BJ (cell line): ENCODE results near the gene C1QTNF5. TPM values are rescaled to one million over a fixed set of nuclear protein-coding genes. Genes with fewer than 3 reads are reported as not detected.

Experiments
- CTCF ChIA-PET: fragments of 350-600 bp; formaldehyde crosslinking; extraction: SDS; loops from one replicate; lab custom pipeline; 2021; ENCODE audit warnings: antibody characterized with exemption, inconsistent platforms; lab: Yijun Ruan, JAX
- POLR2A ChIA-PET: fragments of 300-600 bp; sonication (Branson Sonifier 250); formaldehyde crosslinking; extraction: SDS; loops from one replicate; lab custom pipeline; 2021; ENCODE audit warnings: antibody characterized with exemption; lab: Charles Lee
- DNase-seq: peaks from one replicate; pipeline ENCODE4 v3.0.0-alpha.2; 2011; ENCODE audit warnings: low read depth
- H3K27me3 ChIP-seq: 2 replicates; pipeline ENCODE4 v1.6.0; 2011; ENCODE audit warnings: low read length; ENCODE audit not compliant: control insufficient read depth, insufficient read depth
- H3K36me3 ChIP-seq: 2 replicates; pipeline ENCODE4 v1.5.1; 2011; ENCODE audit warnings: low read length; ENCODE audit not compliant: control insufficient read depth, insufficient read depth
- H3K4me3 ChIP-seq: 2 replicates; pipeline ENCODE4 v1.5.1; 2011; ENCODE audit warnings: low read depth, mild to moderate bottlenecking, control low read depth, low read length
- polyA plus RNA-seq: library from polyadenylated mRNA; depleted of rRNA; stranded (reverse); fragments of >200 nt; gene quantifications from 2 replicates; pipeline ENCODE4 v1.2.3, GENCODE V29; 2011
- TF ChIP-seq, protein P1 (sequence below): IDR thresholded peaks from 2 replicates; pipeline ENCODE4 v1.5.1; 2011; ENCODE audit warnings: low read depth, mild to moderate bottlenecking, control low read depth, inconsistent platforms, low read length, moderate library complexity; ENCODE audit not compliant: insufficient read depth

Gene C1QTNF5
- polyA plus RNA-seq, 1 experiment, result 19.4 TPM

DNA sequence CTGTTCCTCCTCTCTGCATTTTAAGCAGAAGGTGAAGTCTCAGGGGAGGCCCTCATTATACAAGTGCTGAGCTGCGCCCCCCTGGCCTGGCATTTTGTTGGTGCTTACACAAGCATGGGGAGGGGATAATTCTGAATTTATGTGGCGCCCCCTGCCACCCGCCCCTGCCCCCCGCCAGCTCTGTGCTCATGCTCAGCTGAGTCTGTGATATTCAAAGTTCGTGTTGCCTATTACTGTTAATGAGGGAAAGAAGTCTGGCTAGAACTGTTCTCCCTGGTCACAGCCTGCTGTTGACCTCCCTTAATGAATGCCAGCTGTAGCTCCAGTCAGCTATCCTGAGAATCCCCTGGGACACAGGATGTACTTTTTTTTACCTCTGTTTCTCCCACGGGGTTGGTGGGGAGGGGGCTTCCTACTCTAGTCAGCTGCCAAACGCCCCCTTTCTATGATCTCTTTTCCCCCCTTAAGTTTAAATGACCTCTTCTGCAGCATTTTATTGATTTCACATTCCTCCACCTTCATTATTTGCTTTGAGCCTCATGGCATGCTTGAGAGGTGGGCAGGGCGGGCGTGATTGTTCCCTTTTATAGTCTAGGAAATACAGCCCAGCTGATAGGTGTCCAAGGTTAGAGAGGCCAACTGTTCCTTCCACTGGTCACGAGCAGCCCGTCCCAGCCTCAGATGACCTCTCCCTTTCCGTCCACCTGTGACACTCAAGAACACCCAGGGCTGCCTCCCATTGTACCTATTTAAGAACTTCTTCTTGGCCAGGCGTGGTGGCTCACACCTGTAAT, 28.6 kb upstream of the C1QTNF5 start:
- Histone ChIP-seq H3K4me3 (no peak overlapping the region), H3K27me3 (no peaks in the 10 kb centered on the region; the same call in 1 of the 2 replicates), H3K36me3 (no peaks in the 10 kb centered on the region)
- DNase-seq, result no peak
- POLR2A ChIA-PET, result no interaction called here
- TF ChIP-seq, protein P1, sequence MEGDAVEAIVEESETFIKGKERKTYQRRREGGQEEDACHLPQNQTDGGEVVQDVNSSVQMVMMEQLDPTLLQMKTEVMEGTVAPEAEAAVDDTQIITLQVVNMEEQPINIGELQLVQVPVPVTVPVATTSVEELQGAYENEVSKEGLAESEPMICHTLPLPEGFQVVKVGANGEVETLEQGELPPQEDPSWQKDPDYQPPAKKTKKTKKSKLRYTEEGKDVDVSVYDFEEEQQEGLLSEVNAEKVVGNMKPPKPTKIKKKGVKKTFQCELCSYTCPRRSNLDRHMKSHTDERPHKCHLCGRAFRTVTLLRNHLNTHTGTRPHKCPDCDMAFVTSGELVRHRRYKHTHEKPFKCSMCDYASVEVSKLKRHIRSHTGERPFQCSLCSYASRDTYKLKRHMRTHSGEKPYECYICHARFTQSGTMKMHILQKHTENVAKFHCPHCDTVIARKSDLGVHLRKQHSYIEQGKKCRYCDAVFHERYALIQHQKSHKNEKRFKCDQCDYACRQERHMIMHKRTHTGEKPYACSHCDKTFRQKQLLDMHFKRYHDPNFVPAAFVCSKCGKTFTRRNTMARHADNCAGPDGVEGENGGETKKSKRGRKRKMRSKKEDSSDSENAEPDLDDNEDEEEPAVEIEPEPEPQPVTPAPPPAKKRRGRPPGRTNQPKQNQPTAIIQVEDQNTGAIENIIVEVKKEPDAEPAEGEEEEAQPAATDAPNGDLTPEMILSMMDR, result no peak
- CTCF ChIA-PET, result interaction anchor here (0.6 to 21.4 kb wide), 11 partner anchors 8 to 108 kb away, joined by 3 to 349 read pairs (median 7); partner anchors contain the start of gene C1QTNF5

DNA sequence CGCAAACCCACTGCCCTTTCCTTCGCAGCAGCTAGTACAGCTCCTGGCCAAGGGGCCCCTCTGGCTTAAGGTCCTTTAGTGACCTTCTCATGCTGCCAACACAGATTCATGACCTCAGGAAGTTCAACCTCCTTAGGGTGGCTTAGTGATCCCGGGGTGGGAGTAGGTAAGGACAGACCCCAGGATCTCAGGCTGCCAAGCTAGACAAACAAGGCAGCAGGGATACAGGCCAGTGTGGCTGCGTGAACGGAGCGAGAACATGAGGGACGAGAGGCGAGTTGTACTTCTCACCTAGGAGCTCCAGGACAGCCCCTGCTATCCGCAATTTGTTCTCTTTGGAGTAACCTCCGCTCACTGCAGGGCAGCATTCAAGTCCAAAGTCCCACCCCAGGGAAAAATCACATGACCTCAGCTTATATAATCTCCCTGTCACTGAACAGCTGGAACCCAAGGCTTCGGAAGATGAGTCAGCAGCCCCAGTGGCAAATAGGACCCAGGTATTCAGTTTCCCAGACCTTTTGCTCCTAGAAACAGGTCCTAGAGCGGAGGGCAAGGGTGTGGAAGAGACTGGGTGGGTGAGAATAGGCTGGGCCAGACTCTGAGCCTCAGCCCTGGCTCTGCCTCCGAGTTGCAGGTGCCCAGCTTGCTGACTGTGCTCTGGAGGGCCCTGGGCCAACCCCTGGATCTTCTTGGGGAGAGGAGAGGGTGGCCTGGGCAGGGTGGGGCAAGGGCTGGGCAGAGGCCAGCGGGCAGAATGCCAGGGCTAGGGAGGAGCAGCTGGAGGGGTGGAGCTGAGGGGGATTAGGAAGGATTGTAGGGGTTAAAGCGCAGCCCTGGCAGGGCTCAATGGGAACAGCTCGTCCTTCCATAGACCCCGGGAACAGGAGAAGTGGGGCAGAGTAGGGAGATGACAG, 27.7 kb upstream of the C1QTNF5 start:
- ChIA-PET CTCF (interaction anchor here (0.7 to 21.4 kb wide), 13 partner anchors 11 to 109 kb away, joined by 3 to 349 read pairs (median 7); partner anchors contain the start of genes C1QTNF5 and USP2), POLR2A (interaction anchor here (1.1 kb wide), 1 partner anchor 30 kb away, joined by 5 read pairs; no protein-coding TSS in a partner anchor)
- no peak overlapping the region for H3K4me3 ChIP-seq
- TF ChIP-seq, protein P1, result no peak
- H3K36me3 ChIP-seq, result no peaks in the 10 kb centered on the region
- DNase-seq, result no peak
- no peaks in the 10 kb centered on the region; the same call in 1 of the 2 replicates for H3K27me3 ChIP-seq

DNA sequence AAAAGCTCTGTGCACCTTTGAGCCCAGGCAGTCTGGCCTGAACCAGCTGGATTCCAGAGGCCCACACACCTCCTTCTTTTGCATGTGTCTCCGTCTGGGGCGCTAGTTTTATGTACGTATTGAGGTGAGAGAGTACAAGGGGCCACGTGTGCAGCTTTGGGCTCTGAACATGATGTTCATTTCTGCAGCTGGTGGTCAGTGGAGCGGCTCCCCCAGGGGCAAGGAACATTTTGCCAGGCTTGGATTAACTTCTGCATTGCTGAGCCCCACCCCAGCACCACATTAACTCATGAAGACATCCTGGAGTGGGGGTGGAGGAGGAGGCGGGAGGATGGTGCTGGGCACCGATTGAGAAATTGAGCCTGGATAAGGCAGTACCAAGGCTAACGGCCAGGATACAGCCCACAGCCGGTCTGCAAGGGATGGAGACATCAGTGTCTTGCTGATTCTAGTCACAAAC, 27.0 kb upstream of the C1QTNF5 start:
- CTCF ChIA-PET, result interaction anchor here (1.1 to 21.4 kb wide), 9 partner anchors 11 to 109 kb away, joined by 3 to 349 read pairs (median 9); partner anchors contain the start of gene USP2
- Histone ChIP-seq H3K4me3 (no peak overlapping the region), H3K27me3 (no peaks in the 10 kb centered on the region; the same call in 1 of the 2 replicates), H3K36me3 (no peaks in the 10 kb centered on the region)
- POLR2A ChIA-PET, result interaction anchor here (1.1 kb wide), 1 partner anchor 29 kb away, joined by 5 read pairs; no protein-coding TSS in a partner anchor
- TF ChIP-seq, protein P1, result no peak
- no peak for DNase-seq

DNA sequence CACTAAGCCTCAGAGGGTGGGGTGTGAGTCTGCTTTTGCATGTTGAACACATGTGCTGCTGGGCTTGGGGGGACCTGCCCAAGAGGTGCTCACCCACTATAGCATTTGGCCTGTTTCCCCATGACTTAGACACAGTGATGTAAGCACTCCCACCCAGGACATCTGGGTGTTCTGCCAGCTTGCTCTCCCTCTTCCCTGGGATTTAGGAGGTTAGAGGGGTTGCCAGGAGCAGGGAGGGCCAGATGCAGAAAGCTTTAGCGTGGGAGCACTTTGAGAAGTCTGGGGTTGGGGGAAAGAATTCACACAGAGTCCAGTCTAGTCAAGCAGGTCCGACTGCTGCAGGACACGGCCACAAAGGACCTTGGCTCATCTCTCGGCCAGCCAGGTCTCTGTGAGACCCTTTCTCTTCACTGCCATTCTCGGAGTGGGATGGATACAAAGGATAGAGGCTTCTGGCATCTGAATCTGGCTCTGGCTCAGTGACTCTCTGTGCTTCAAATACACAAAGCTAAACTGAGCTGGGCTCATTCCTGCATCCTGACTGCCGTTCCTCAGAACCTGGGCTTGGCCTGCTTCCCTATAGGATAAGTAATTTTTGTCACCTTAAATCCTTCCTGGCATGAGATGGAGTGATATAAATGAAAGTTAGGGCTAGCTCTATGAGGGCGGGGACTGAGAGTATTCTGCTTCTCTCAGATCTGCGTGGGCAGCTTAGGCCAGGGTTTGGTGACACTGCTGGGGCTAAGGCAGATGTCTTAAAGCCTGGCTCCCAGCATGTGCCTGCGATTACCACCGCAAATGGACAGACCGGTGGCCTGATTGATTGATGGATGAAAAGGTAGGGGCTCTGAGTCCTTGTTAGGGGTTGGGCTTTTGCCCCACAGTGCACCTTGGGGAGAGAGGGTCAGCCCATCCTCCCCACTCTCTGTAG, 26.3 kb upstream of the C1QTNF5 start:
- H3K4me3 ChIP-seq, result no peak overlapping the region
- ChIA-PET CTCF (interaction anchor here (0.7 to 21.4 kb wide), 11 partner anchors 10 to 110 kb away, joined by 3 to 349 read pairs (median 8); partner anchors contain the start of gene USP2), POLR2A (interaction anchor here (1.1 kb wide), 1 partner anchor 29 kb away, joined by 5 read pairs; no protein-coding TSS in a partner anchor)
- no peaks in the 10 kb centered on the region for H3K36me3 ChIP-seq
- no peak for DNase-seq
- TF ChIP-seq, protein P1, result no peak
- H3K27me3 ChIP-seq, result no peaks in the 10 kb centered on the region; the same call in 1 of the 2 replicates
